HG03039 (cell line): Measurements from ENCODE around the gene MYOC.
"Not testable (repeated sequence)": the region's sequence is repeated elsewhere in the genome, so short reads cannot be mapped to it uniquely, and the experiment has no call there.

ENCODE experiments used
- ATAC-seq: cut with Tn5 transposase; IDR thresholded peaks from one replicate; pipeline ENCODE4 v1.9.1; 2021; ENCODE audit warnings: mild to moderate bottlenecking, moderate library complexity; ENCODE audit not compliant: unreplicated experiment

MYOC gene

DNA sequence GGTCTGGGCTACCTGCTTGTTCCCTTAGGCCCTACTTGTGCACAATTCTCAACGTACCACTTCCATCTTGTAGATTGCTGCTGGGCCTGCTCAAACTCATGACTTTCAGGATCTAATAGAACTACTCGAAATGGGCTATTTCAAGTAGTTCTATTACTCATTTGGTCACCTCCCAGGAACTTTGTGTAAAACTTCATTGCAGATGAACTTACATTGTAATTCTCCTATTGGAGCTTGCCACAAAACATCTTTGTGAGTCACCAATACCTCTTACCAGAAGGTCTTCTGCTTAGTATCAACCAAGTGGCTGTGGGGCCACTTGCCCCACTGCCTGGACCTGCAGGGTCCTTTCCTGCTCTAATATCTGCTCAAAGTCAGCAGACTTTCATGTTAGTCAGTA, 41.2 kb downstream of the MYOC start:
- ATAC-seq, result no peak

DNA sequence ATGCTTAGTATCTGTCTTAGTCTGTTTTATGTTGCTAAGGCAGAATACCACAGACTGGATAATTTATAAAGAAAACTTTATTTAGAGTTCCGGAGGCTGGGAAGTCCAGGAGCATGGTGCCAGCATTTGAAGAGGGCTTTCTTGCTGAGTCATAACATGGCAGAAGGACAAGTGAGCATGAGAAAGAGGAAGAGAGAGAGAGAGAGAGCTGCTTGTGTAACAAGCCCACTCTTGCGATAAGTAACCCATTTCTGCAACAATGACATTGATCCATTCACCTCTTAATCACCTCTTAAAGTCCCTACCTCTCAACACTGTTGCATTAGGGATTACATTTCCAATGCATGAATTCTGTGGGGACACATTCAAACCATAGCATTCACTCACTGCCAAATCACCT, 42.1 kb downstream of the MYOC start:
- no peak for ATAC-seq

DNA sequence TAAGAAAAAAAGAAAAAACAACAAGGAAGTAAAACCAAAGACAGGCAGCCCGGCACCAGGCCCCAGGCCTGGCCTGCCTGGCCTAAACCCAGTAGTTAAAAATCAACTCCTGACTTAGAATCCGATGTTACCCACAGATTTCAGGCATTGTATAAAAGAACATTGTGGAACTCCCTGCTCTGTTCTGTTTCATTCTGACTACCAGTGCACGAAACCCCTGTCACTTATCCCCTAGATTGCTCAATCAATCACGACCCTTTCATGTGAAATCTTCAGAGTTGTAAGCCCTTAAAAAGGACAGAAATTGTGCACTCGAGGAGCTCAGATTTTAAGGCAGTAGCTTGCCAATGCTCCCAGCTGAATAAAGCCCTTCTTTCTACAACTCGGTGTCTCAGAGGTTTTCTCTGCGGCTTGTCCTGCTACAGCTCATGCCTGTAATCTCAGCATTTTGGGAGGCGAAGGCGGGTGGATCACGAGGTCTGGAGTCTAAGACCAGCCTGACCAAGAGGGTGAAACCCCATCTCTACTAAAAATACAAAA, 46.0 kb downstream of the MYOC start:
- no peak for ATAC-seq

DNA sequence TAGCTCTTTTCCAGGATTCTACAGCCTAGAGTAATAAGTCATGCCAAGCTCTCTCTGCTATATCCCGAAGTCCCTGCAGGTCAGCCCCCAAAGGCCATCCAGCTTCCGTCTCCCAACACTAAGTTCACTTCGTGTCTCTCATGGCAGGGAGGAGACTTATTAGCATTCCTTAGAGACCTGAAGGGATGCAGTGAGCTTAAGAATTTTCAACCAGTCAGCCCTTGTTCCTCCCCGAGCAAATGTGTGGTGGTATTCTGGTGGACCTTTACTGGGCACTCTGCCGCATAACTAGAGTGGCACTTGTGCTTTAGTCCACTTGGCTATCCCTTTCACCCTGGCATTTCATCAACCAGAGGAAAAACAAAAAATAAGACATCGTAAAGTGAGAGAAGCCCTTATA, 49.4 kb downstream of the MYOC start:
- not testable (repeated sequence) for ATAC-seq

DNA sequence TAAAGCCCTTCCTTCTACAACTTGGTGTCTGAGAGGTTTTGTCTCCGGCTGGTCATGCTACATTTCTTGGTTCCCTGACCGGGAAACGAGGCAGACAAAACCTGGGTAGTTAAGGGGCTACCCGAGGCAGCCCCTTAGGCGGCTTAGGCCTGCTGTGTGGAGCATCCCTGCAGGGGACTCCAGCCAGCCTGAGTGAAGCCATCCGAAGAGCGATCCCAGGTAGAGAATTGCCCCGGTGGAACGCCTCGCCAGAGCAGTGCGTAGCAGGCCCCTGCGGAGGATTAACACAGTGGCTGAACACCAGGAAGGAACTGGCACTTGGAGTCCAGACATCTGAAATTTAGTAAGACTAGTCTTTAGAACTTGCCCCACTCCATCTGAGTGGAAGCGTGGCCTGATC, 51.6 kb downstream of the MYOC start:
- no peak for ATAC-seq

DNA sequence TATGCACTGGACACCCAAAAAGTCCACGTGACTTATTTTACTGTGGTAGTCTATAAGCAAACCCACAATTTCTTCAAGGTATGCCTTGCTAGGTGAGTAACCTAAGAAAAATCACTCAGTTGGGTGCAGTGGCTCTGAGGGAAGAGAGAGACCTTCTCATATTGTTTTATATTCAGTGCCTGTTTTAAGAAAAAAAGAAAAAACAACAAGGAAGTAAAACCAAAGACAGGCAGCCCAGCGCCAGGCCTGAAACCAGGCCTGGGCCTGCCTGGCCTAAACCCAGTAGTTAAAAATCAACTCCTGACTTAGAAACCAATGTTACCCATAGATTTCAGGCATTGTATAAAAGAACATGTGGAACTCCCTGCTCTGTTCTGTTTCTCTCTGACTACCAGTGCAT, 52.2 kb downstream of the MYOC start:
- ATAC-seq, result not testable (repeated sequence)

DNA sequence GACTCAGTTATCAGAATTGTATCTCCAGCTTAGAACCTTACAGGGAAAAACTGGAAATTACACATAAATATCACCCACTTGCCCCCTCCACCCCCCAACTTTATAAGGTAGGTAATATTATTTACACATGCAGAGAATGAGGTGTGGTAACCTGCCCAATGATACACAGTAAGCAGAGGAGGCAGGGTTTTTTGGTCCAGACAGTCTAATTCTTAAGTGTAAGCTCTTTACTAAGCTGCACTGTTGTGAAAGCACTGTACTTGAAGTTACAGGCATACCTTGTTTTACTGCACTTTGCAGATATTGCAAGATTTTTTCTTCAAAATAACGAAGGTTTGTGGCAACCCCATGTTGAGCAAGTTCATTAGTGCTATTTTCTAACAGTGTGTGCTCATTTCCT, 55.3 kb downstream of the MYOC start:
- ATAC-seq, result no peak

DNA sequence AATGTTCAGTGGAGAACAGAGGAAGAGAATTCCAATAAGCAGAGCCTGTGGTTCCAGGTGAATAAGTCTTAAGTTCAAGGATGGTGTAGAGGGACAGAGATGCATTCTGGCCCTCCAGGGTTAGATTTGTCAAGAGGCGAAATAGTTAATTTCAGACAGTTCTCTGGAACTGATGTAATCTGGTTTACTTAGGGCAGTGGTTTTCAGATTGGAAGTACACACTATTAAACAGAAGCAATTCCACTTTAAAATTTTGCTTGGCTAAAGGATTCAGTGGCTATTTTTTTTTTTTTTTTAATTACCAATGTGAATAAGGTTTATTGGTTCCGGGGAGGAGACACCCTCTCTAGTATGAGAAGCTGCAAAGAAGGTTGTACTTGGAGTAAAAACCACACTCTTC, 55.8 kb downstream of the MYOC start:
- ATAC-seq, result no peak

DNA sequence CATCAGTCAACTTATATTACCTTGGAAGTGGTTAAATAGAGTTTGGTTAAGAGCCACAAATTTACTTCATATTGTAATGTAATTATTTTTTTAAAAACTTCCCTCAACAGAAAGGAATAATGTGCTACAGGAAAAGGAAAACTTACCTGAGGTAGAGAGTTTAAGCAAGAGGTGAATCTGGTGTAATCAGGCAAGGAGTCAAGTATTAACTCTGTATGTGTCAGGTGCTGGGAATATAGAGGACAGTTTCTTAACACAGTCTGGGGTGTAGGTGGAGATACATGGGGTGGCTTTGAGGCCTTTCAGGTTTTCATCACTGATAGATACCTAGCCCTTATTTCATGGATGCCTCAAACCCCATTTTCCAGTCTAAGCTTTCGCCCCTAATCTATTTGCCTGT, 56.4 kb downstream of the MYOC start:
- no peak for ATAC-seq

DNA sequence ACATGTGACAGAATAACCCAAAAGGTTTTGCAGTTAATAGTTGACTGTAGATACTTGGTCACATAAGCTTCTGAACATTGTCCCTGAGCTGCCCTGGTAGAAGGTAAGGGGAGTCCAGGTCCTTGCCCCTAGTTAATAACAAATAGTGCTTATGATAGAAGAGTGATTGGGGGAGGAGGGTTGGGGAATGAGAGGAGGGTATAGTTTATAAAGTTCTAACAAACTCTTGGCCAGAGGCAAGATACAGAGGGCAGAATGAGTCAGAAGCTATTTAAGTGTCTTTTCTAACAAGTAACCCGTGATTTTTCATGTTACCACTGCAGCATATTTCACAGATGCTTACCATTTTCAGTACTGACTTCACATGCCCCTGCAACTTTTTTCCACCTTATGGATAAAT, 57.2 kb downstream of the MYOC start:
- no peak for ATAC-seq

DNA sequence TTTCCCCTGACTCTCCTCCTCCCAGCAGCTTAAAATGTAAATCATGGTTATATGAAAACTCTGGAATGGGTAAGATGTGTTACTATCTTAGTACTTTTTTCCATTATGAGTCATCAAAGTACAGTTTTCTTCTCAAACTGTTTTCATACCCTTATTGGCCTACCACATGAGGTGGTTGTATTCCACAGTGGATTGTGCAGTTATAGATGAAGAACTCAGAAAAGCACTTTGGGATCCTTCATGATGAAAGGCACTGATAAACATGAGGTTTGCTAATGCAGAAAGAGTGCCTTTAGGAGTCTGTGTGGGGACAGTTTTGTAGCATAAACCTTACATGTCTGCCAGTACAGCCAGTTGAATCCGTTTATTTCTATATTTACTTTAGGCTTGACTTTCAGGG, 62.5 kb downstream of the MYOC start:
- ATAC-seq, result no peak

DNA sequence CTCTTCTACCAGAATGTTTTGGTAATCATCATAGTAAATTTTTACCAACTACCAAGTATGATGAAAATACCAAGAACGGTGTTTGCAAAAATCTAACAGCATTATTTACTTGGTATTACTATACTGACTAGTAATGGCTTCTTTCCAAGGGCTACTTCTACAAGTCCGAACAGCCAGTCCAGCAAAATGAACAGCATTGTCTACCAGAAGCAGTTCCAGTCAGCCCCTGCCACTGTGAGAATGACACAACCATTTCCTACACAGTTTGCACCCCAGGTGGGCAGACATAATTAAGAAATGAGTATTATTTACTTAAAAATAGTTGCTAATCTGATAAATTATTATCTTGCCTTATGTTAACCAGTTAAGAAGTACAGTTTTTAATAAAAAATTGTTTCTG, 64.3 kb downstream of the MYOC start:
- ATAC-seq, result no peak

DNA sequence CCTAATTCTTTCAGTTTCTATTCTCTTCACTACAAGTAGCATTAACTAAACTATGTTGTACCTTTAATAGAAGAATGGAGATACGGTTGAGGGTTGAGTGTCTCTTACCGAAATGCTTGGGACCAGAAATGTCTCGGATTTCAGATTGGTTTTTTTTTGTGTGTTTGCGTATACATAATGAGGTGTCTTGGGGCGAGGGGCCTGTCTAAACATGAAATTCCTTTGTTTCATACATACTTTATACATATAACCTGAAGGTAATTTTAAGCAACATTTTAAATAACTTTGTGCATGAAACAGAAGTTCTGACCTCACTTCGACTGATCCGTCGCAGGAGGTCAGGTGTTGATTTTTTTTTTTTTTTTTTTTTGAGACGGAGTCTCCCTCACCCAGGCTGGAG, 66.8 kb downstream of the MYOC start:
- ATAC-seq, result no peak
